Measurements from ENCODE around the gene RAB11FIP3.
"Not testable (repeated sequence)": the region's sequence is repeated elsewhere in the genome, so short reads cannot be mapped to it uniquely, and the experiment has no call there.

DNA sequence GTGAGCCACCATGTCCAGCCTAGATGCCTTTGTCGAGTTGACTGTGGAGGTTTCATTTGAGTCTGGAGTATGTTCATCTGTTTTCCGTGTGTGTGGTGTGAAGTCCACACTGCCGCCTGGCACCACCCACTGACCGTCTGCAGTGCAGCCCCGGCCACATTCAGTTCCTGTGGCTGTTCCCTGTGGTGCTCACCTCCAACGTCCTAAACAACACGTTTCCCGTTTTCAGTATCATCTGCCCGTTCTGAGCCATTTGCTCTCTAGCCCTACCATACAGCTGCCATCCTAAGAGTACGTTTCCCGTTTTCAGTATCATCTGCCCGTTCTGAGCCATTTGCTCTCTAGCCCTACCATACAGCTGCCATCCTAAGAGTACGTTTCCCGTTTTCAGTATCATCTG, 82.1 kb downstream of the RAB11FIP3 start:
- TF ChIP-seq, protein P1, sequence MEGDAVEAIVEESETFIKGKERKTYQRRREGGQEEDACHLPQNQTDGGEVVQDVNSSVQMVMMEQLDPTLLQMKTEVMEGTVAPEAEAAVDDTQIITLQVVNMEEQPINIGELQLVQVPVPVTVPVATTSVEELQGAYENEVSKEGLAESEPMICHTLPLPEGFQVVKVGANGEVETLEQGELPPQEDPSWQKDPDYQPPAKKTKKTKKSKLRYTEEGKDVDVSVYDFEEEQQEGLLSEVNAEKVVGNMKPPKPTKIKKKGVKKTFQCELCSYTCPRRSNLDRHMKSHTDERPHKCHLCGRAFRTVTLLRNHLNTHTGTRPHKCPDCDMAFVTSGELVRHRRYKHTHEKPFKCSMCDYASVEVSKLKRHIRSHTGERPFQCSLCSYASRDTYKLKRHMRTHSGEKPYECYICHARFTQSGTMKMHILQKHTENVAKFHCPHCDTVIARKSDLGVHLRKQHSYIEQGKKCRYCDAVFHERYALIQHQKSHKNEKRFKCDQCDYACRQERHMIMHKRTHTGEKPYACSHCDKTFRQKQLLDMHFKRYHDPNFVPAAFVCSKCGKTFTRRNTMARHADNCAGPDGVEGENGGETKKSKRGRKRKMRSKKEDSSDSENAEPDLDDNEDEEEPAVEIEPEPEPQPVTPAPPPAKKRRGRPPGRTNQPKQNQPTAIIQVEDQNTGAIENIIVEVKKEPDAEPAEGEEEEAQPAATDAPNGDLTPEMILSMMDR (IDR thresholded peaks at IDR 0.05), result not testable (repeated sequence)
- not testable (repeated sequence) for TF ChIP-seq POLR2A, POLR2AphosphoS5 (IDR thresholded peaks at IDR 0.05)
